ENCODE measurements around the gene FUT6. TPM values are rescaled to one million over a fixed set of nuclear protein-coding genes. Genes with fewer than 3 reads are reported as not detected.

The FUT6 gene
- total RNA-seq, 4 donors from 2014 or later, result 3.0 TPM; not detected in 3

GRCh38 chr19:5795382-5795919, 44.1 kb downstream of the FUT6 start:
- no peak for ATAC-seq
- H3K27me3 ChIP-seq, result peaks cover 12% of the 10 kb centered on the region
- no peaks in the 10 kb centered on the region for H3K36me3 ChIP-seq
- no peaks in the 10 kb centered on the region for H3K4me1 ChIP-seq
- WGBS, 2 donors (ENCODE audit: low coverage in 1 of 2), result 73 to 87% methylated on average over 2 to 7 of the region's 7 CpGs
- H3K9me3 ChIP-seq, result no peaks in the 10 kb centered on the region
- H3K4me3 ChIP-seq, result no peak overlapping the region
- H3K27ac ChIP-seq, result no peak overlapping the region
- TF ChIP-seq POLR2AphosphoS5 (IDR thresholded peaks at IDR 0.05) (no peak), EP300 (IDR thresholded peaks at IDR 0.05) (no peak), CTCF (IDR thresholded peaks at IDR 0.05) (no peak), POLR2A (IDR thresholded peaks at IDR 0.05) (no peak)

GRCh38 chr19:5793188-5793587, 46.3 kb downstream of the FUT6 start:
- Histone ChIP-seq H3K4me3 (no peak overlapping the region), H3K27ac (no peak overlapping the region), H3K36me3 (peaks cover 0 to 19% of the 10 kb centered on the region in 2 donors), H3K9me3 (no peaks in the 10 kb centered on the region), H3K4me1 (peaks cover 0 to 10% (median 6%) of the 10 kb centered on the region in 3 donors), H3K27me3 (no peaks in the 10 kb centered on the region)
- TF ChIP-seq EP300 (IDR thresholded peaks at IDR 0.05), result no peak
- no peak for TF ChIP-seq POLR2AphosphoS5 (IDR thresholded peaks at IDR 0.05)
- 81 to 100% methylated on average over 2 of the region's 3 CpGs for WGBS, 2 donors (ENCODE audit: low coverage in 1 of 2)
- no peak for ATAC-seq

DNA sequence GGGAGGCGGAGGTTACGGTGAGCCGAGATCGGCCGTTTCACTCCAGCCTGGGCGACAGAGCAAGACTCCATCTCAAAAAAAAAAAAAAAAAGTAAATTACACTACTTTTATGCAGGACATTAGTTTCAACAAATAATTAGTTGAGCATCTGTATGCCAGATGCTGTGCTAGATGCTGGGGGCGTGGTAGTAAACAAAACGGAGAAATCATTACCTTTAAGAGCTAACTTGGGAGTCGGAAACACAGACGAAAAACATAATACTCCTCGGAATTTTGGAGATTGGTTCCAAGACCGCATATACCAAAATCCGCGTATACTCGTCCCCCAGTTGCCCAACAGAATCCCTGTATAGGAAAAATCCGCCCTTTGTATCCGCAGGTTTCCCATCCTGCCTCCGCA, 47.3 kb downstream of the FUT6 start:
- Histone ChIP-seq H3K36me3 (peaks cover 0 to 29% of the 10 kb centered on the region in 2 donors), H3K4me3 (no peak overlapping the region), H3K27me3 (no peaks in the 10 kb centered on the region), H3K9me3 (no peaks in the 10 kb centered on the region), H3K4me1 (peaks cover 0 to 10% (median 6%) of the 10 kb centered on the region in 3 donors), H3K27ac (no peak overlapping the region)
- WGBS, 2 donors (ENCODE audit: low coverage in 1 of 2), result 95% methylated on average over 10 to 11 of the region's 18 CpGs
- TF ChIP-seq POLR2AphosphoS5 (IDR thresholded peaks at IDR 0.05) (no peak), POLR2A (IDR thresholded peaks at IDR 0.05) (no peak), EP300 (IDR thresholded peaks at IDR 0.05) (no peak), CTCF (IDR thresholded peaks at IDR 0.05) (no peak)
- ATAC-seq, result no peak

GRCh38 chr19:5790559-5791520, 48.7 kb downstream of the FUT6 start, which contains the start of gene DUS3L:
Gene DUS3L, minus strand, starts transcription at chr19:5791163. Its CDS starts 22 bp downstream, at chr19:5791141.
- H3K4me1 ChIP-seq, result peaks cover 0 to 10% (median 6%) of the 10 kb centered on the region in 3 donors
- 7 to 45% methylated on average over 8 to 11 of the region's 72 CpGs for WGBS, 2 donors (ENCODE audit: low coverage in 1 of 2)
- H3K4me3 ChIP-seq, result peak within 1 kb of the TSS; percentile 77 to 80
- no peaks in the 10 kb centered on the region for H3K9me3 ChIP-seq
- peak; percentile 97 for ATAC-seq
- peak; percentile 77 to 83 for TF ChIP-seq POLR2A (IDR thresholded peaks at IDR 0.05)
- no peak for TF ChIP-seq CTCF (IDR thresholded peaks at IDR 0.05)
- peak; percentile 93 for TF ChIP-seq POLR2AphosphoS5 (IDR thresholded peaks at IDR 0.05)
- TF ChIP-seq EP300 (IDR thresholded peaks at IDR 0.05), result no peak
- H3K27ac ChIP-seq, result peak within 1 kb of the TSS; percentile 95 to 100 (median 96)
- peaks cover 0 to 43% of the 10 kb centered on the region in 2 donors for H3K36me3 ChIP-seq
- H3K27me3 ChIP-seq, result no peaks in the 10 kb centered on the region

DNA sequence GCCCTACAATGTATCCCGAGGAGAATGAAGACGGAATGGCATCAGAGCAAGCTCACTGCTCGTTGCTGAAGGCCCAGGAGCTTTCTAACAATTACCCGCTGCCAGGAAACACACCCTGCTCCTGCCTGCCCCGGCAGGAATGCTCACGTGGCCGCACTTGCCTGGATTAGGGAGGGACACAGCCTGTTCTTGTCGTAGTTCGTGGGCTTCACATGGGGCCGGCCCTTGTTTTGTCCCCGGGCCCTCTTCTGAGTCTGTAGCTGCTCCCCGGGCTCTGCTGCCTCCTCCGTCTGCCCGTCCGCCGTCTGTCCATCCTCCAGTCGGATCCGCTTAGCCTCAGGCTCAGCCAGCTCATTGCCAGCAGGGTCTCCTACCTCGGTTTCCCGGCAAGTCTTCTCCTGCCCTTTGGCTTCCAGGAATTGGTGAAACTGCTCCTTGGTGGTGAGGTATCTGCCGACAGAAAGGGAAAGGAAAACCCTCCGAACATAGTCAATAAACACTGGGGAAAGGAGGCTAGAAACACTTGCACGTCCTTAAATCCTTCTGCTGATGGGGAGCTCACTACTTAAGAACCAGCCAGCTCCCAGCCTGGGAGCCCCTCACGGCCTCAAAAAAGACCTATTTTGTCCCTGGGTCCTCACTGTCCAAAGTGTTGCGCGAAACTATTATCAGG, 49.5 kb downstream of the FUT6 start:
- no peaks in the 10 kb centered on the region for H3K9me3 ChIP-seq
- H3K4me1 ChIP-seq, result peaks cover 0 to 10% (median 6%) of the 10 kb centered on the region in 3 donors
- WGBS, 2 donors (ENCODE audit: low coverage in 1 of 2), result 60 to 76% methylated on average over 4 to 23 of the region's 26 CpGs
- no peak for ATAC-seq
- H3K4me3 ChIP-seq, result peak overlapping the region; percentile 77 to 80
- no peaks in the 10 kb centered on the region for H3K27me3 ChIP-seq
- TF ChIP-seq POLR2A (IDR thresholded peaks at IDR 0.05), result no peak
- no peak for TF ChIP-seq CTCF (IDR thresholded peaks at IDR 0.05)
- TF ChIP-seq EP300 (IDR thresholded peaks at IDR 0.05), result no peak
- no peak for TF ChIP-seq POLR2AphosphoS5 (IDR thresholded peaks at IDR 0.05)
- peak overlapping the region; percentile 2 to 100 (median 96) for H3K27ac ChIP-seq
- H3K36me3 ChIP-seq, result peaks cover 0 to 51% of the 10 kb centered on the region in 2 donors
